DMS79 treated with DMSO at 0.1 percent for 48 hours (cell line): ENCODE results near the gene TUBA3D.
"Not testable (repeated sequence)": the region's sequence is repeated elsewhere in the genome, so short reads cannot be mapped to it uniquely, and the experiment has no call there.

Experiments used
- DNase-seq: peaks from one replicate; lab custom pipeline; 2025; lab: John Stamatoyannopoulos, UW

TUBA3D gene

DNA sequence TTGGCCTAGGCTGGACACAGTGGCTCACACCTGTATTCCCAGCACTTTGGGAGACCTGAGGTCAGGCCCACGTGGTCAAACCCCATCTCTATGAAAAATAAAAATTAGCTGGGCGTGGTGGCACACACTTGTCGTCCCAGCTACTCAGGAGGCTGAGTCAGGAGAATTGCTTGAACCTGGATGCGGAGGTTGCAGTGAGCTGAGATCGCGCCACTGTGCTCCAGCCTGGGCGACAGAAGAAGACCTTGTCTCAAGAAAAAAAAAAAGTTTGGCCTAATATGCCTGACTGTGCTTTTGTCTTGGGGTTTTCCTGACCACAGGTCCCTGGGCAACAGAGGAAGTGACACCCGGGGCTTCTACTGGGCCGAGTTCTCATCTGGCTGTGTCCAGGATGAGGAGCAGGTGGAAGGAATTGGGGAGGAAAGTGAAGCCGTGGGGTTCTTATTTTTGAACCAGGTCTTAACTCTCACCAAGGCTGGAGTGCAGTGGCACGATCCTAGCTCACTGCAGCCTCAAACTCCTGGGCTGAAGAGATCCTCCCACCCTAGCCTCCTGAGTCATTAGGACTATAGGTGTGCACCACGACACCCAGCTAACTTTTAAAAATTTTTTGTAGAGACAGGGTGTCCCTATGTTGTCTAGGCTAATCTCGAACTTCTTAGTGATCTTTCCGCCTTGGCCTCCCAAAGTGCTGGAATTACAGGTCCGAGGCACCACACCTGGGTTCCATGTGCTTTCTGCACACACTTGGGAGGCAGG lies 38.7 kb downstream of the TUBA3D start:
- not testable (repeated sequence) for DNase-seq

DNA sequence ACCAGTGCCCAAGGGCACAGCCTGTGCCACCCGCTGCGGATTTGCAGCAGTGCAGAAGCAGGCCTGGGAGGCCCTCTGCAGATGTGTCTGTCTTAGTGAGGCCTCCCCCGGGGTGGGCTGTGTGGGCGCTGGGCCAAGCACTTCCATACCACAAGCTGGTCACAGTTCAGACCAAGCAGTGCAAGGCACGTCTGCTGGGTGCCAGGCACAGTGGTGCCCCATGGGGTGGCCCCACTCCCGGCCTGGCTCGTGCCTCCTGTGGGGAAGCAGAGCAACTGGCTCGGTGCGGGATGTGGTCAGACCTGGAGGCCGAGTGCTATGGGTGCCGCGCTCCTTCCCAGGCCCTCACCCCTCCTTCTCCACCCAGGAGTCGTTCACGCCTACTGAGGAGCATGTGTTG lies 39.3 kb downstream of the TUBA3D start:
- not testable (repeated sequence) for DNase-seq

- DNase-seq = no peak
These were observed 40.1 kb downstream of the TUBA3D start for GRCh38 chr2:131516011-131516410.

DNA sequence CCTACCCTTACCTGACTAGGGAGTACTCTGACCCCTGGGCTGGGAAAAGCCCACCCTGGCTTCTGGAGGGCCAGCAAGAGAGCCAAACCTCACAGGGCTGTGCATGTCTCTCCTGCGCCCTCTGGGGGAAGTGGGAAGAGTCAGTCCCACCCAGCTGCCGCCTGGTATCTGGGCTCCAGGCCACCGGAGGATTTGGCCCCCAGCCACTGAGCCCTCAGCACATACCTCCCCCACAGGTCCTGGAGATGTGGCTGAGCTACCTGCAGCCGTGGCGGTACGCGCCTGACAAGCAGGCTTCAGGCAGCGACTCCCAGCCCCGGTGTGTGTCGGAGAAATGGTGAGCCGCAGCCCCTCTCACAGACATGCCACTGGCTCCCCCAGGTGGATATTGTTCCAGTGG lies 40.7 kb downstream of the TUBA3D start:
- DNase-seq = not testable (repeated sequence)

DNA sequence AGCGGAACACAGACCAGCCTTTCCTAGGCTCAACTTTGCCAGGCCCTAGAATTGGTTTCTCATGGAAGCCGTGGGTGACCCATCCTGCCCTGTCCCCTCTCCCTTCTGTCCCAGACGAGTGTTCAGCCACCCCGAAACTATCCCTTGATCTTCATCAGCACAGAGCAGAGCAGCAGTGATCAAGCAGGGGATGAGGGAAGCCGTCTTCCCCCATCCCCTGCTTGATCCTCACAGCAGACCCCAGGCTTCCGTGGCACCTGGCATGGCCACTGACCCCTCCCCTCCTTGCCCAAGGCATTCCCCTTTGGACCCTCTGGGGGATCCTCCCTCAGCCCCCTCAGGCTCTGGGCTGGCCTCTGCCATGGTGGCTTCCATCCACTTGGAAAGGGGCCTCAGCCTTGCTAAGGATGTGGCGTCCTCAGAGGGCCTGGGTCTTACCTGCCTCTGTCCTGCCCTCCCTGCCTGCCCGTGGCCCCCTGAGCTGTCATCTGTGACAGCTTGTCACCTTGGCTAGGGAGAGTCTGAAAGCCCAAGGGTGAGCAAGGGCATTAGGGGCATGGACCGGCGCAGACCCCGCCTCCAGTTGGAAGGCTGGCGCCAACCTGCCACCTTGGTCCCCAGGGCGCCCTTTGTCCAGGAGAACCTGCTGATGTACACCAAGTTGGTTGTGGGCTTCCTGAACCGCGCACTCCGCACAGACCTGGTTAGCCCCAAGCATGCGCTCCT lies 41.4 kb downstream of the TUBA3D start:
- DNase-seq = no peak

DNA sequence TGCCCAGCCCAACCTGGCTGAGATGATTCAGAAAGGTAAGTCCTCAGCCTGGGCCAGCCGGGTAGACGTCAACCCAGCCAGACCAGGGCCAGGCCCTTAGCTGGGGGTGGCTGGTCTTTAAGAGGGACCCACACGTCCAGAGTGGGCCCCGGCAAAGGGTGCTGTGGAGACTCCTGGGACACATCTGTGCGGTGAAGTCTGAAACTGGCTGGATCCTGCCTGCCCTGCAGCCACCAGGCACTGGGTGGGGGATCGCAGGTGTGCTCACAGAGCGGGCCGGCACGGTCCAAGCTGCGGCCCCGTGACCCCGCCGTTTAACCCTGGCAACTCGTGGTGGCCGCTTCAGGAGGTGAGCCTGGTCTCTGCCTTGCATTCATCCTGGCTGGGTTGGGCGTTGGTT lies 41.9 kb downstream of the TUBA3D start:
- not testable (repeated sequence) for DNase-seq

GRCh38 chr2:131518531-131518930 lies 42.6 kb downstream of the TUBA3D start:
- not testable (repeated sequence) for DNase-seq

DNA sequence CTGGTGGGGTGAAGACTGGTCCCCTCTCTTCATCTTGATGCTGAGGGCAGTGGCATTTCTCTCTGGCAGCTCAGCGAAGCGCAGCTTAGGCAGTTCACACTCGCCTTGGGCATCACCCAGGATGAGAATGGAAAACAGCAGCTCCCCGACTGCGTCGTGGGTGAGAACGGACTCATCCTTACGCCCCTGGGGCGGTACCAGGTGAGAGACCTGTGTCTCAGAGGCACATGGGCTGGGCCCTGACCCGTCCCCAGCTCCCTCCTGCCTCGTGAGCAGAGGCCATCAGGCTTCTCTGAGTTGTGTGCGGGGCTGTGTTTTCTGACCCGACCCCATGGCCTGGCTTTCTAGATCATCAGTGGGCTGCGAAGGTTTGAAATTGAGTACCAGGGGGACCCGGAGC lies 43.5 kb downstream of the TUBA3D start:
- DNase-seq = no peak

DNA sequence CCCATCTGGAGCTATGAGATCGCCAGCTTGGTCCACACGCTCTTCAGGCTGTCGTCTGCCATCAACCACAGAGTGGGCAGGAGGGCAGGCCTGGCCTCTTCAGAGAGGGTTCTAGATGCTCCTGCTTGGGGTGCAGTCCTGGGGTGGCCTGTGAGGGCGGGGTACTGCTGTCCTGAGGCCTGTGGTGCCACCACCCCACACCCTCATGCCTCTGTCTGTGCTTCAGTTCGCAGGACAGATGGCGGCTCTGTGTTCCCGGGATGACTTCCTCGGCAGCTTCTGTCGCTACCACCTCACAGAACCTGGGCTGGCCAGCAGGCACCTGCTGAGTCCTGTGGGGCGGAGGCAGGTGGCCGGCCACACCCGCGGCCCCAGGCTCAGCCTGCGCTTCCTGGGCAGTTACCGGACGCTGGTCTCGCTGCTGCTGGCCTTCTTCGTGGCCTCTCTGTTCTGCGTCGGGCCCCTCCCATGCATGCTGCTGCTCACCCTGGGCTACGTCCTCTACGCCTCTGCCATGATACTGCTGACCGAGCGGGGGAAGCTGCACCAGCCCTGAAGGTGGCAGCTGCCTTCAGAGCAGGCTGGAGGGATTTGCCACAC lies 44.1 kb downstream of the TUBA3D start:
- not testable (repeated sequence) for DNase-seq

GRCh38 chr2:131520526-131520925 lies 44.6 kb downstream of the TUBA3D start:
- no peak for DNase-seq

DNA sequence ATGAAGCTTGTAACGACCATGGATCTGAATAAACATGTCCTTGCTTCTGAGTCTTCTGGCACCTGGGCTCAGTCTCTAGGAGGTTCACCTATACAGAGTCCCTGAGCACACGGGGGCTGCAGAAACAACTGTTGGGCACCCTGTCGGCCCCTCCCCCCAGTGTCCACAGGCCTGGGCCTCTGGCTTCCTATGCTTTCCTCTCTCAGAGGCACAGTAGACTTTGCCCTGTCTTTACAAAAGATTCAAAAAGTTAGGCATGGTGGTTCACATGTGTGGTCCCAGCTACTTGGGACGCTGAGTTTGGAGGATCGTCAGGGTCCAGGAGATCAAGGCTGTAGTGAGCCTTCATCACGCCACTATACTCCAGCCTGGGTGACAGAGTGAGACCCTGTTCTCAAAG lies 45.6 kb downstream of the TUBA3D start:
- DNase-seq = not testable (repeated sequence)

- no peak for DNase-seq
These were observed 46.3 kb downstream of the TUBA3D start for GRCh38 chr2:131521961-131522781.

DNA sequence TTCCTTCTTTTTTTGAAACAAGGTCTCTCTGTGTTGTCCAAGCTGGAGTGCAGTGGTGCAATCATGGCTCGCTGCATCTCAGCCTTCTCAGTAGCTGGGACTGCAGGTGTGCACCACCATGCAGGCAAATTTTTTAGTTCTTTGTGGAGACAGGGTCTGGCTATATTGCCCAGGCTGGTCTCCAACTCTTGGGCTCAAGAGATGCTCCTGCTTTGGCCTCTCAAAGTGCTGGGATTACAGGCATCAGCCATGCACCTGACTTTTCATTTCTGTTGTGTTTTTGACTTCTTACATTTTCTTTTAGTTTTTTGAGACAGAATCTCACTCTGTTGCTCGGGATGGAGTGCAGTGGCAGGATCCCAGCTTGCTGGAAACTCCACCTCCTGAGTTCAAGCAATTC lies 49.3 kb downstream of the TUBA3D start:
- DNase-seq = not testable (repeated sequence)

GRCh38 chr2:131527131-131528001 lies 51.4 kb downstream of the TUBA3D start, which contains the start of gene CCDC74A:
Gene CCDC74A, plus strand, starts transcription at chr2:131527888. Its CDS starts 83 bp downstream, at chr2:131527971.
- peak; percentile 30 for DNase-seq

DNA sequence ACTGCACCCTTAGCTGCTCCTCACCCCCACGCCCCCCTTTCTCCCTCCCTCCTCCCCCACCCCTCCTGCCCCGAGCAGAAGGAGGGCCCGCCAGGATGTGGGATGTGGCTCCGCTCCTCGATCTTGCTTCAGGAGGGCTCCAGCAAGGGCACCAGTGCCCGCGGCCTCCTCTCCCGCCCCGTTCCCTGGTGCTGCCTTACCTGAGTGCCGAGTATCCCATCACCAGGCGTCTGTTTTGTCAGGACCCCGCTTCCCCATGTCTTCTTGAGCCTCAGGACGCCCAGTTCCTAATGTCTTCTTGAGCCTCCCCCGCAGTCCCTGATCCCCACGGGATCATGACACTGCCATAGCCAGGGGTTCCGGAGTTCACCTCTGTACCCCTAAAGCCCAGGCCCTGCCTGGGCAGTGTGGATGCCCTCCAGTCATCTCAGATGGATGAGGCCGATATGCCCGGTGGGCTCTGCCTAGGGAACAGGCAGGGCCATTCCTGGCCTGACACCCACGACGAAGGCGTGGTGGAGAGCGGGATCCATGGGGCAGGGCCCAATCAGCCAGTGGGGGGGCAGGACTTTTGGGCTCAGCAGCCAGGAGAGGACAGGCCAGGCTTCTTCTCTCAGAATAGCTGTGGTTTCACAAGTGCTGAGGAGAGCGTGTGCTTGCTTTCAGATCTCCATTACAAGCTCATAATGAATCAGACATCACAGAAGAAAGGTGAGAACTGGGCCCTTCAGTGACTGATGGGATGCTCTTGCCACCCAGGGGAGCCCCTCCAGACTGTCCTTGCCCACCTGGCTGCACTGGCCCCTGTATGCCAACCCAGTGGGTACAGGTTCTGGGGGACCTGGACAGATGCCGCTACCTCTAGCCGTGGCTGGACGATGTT lies 53.3 kb downstream of the TUBA3D start:
- not testable (repeated sequence) for DNase-seq

- not testable (repeated sequence) for DNase-seq
These were observed 54.0 kb downstream of the TUBA3D start for GRCh38 chr2:131529864-131530445.

DNA sequence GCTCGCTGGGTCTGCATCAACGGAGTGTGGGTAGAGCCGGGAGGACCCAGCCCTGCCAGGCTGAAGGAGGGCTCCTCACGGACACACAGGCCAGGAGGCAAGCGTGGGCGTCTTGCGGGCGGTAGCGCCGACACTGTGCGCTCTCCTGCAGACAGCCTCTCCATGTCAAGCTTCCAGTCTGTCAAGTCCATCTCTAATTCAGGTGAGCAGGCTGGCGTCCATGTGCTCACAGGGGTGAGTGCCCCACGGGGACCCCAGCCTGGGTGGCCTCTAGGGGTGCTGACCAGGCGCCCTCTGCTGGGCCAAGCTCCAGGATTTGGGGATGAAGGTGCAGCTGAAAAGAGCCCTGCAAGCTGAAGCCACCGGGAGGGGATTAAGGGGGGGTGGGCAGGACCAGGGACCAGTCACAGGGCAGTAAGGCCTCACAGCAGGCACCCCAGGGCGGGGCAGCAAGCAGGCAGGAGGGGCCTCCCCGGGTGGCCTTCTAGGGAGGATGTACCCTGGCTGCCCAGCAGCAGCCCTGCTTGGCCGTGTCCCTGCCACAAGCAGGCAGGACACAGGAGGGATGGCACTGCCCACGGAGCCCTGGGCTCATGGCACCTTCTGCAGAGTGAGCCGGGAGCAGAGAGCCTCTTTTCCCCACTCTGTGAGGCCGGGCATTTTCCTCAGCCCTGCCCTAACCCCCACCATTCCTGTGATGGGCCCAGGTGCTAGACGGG lies 54.9 kb downstream of the TUBA3D start:
- DNase-seq = not testable (repeated sequence)

DNA sequence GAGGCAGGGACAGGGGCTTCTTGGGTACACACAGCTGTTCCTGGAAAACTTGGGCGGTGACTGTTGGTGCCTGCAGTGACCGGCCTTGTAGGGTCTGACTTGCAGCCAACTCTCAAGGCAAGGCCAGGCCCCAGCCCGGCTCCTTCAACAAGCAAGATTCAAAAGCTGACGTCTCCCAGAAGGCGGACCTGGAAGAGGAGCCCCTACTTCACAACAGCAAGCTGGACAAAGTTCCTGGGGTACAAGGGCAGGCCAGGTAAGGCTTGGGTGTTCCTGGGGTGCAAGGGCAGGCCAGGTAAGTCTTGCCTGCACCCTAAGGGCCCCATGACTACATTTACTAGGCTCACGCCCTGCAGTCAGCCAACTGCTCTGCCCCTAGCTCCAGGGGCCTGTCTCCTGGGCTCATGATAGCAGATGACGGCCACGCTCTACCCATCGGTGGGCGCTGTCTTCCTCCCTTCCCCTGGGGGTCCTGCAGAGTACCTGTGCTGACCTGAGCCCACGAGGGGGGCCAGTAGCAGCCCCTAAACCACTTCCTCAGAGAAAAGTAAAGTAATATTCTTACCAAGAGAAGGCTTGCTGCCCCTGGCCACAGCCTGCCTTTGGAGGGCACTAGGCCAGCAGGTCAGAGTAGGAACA lies 55.7 kb downstream of the TUBA3D start:
- DNase-seq = not testable (repeated sequence)
